CD4-positive, alpha-beta T cell (primary cell): ENCODE results near the gene MCRIP1. TPM values are rescaled to one million over a fixed set of nuclear protein-coding genes. Genes with fewer than 3 reads are reported as not detected.

Experiments used
- ATAC-seq: fragments of 200-7000 bp; cut with Tn5 transposase; one replicate; pipeline ENCODE4 v1.10.0; 2022; ENCODE audit warnings: mild to moderate bottlenecking; ENCODE audit not compliant: poor library complexity
- CTCF ChIA-PET: fragments of 350-600 bp; sonication (Branson Sonifier 250); formaldehyde crosslinking; loops from one replicate; lab custom pipeline; 2021; ENCODE audit warnings: antibody characterized with exemption, inconsistent platforms; lab: Charles Lee
- POLR2A ChIA-PET: fragments of 350-600 bp; sonication (Branson Sonifier 250); formaldehyde crosslinking; loops from one replicate; lab custom pipeline; 2021; ENCODE audit warnings: antibody characterized with exemption, inconsistent platforms; lab: Charles Lee
- DNase-seq, 14 experiments: peaks; one replicate each; pipeline ENCODE4 v3.0.0-alpha.2; 2013 to 2020; ENCODE audit warnings: mixed read lengths in 2 of 14
- H3K27ac ChIP-seq, 2 donors: one replicate each; pipeline versions ENCODE4 v1.5.1 to v1.7.0; 2013; ENCODE audit warnings: low read length in 2 of 2, low read depth in 1 of 2, mild to moderate bottlenecking in 1 of 2
- H3K27me3 ChIP-seq, 2 experiments: 1 replicate in 1 of 2; 2 replicates in 1 of 2; pipeline versions ENCODE4 v1.6.1 to v1.7.0; 2013; ENCODE audit warnings: low read length in 2 of 2, control low read depth in 1 of 2, mild to moderate bottlenecking in 1 of 2, moderate library complexity in 1 of 2; ENCODE audit not compliant: insufficient read depth in 2 of 2, control insufficient read depth in 1 of 2
- H3K36me3 ChIP-seq: one replicate; pipeline ENCODE4 v1.6.1; 2013; ENCODE audit warnings: low read length, control low read depth; ENCODE audit not compliant: insufficient read depth
- H3K4me1 ChIP-seq: one replicate; pipeline ENCODE4 v1.6.1; 2013; ENCODE audit warnings: low read length, control low read depth; ENCODE audit not compliant: insufficient read depth
- H3K4me3 ChIP-seq: one replicate; pipeline ENCODE4 v1.5.1; 2013; ENCODE audit warnings: mild to moderate bottlenecking, low read length, moderate library complexity
- H3K9me3 ChIP-seq, 2 experiments: 1 replicate in 1 of 2; 2 replicates in 1 of 2; pipeline versions ENCODE4 v1.6.1 to v1.7.0; 2013; ENCODE audit warnings: low read length in 2 of 2, mild to moderate bottlenecking in 2 of 2, control low read depth in 1 of 2, moderate library complexity in 1 of 2; ENCODE audit not compliant: control insufficient read depth in 1 of 2, insufficient read depth in 1 of 2
- H3K27ac Mint-ChIP-seq: one replicate; pipeline ENCODE4 v1.8.0; 2020; ENCODE audit warnings: mixed read lengths
- H3K27me3 Mint-ChIP-seq: one replicate; pipeline ENCODE4 v1.8.0; 2021; ENCODE audit warnings: mixed read lengths
- H3K36me3 Mint-ChIP-seq: one replicate; pipeline ENCODE4 v1.8.0; 2021; ENCODE audit warnings: low read depth, mixed read lengths
- H3K4me1 Mint-ChIP-seq: one replicate; pipeline ENCODE4 v1.8.0; 2021; ENCODE audit warnings: low read depth, mixed read lengths
- H3K4me3 Mint-ChIP-seq: one replicate; pipeline ENCODE4 v1.8.0; 2020; ENCODE audit warnings: mild to moderate bottlenecking, mixed read lengths
- H3K9me3 Mint-ChIP-seq: one replicate; pipeline ENCODE4 v1.8.0; 2020; ENCODE audit warnings: mixed read lengths
- CTCF ChIP-seq: fragments of 200-600 bp; IDR thresholded peaks from one replicate; pipeline ENCODE4 v1.8.0; 2022; ENCODE audit warnings: antibody characterized with exemption, mild to moderate bottlenecking
- intact Hi-C, 2 experiments: fragments of 100-400 bp; cut with DNase I in 1 of 2; cut with micrococcal nuclease in 1 of 2; formaldehyde crosslinking; loops; one replicate each; pipeline versions ENCODE4 v1.15.1 to v1.9.0; 2023 to 2025; cut with DNase I, micrococcal nuclease
- total RNA-seq, 174 experiments: library from RNA in 2 of 174; stranded (reverse) in 2 of 174; gene quantifications; one replicate each; pipeline ENCODE4 v1.2.3 and lab custom pipeline; 2021 to 2026

The MCRIP1 gene
- total RNA-seq, 2 experiments from 2014 or later, result 36.9 to 37.7 TPM

GRCh38 chr17:81813861-81814683, 19.0 kb downstream of the MCRIP1 start:
- Mint-ChIP-seq H3K9me3 (no peaks in the 10 kb centered on the region), H3K4me1 (no peaks in the 10 kb centered on the region), H3K27me3 (peaks cover 22% of the 10 kb centered on the region), H3K36me3 (no peaks in the 10 kb centered on the region), H3K27ac (no peak overlapping the region), H3K4me3 (no peak overlapping the region)
- no peaks in the 10 kb centered on the region for H3K4me1 ChIP-seq
- ChIA-PET POLR2A (no interaction called here), CTCF (no interaction called here)
- H3K27ac ChIP-seq, result no peak overlapping the region
- no peak overlapping the region for H3K4me3 ChIP-seq
- intact Hi-C loops, result no loop called here
- ATAC-seq (no peak), DNase-seq (no peak)
- TF ChIP-seq CTCF, result no peak
- no peaks in the 10 kb centered on the region for H3K36me3 ChIP-seq
- no peaks in the 10 kb centered on the region for H3K9me3 ChIP-seq
- peaks cover 2 to 18% of the 10 kb centered on the region in 2 experiments for H3K27me3 ChIP-seq

- CTCF ChIA-PET, result no interaction called here
- Mint-ChIP-seq H3K27ac (no peak overlapping the region), H3K36me3 (no peaks in the 10 kb centered on the region)
Observed at GRCh38 chr17:81813371-81813684, 19.8 kb downstream of the MCRIP1 start.

GRCh38 chr17:81812571-81813370, 20.3 kb downstream of the MCRIP1 start:
- no peak for ATAC-seq
- no peak for DNase-seq
- Mint-ChIP-seq H3K4me3 (no peak overlapping the region), H3K4me1 (no peaks in the 10 kb centered on the region), H3K36me3 (no peaks in the 10 kb centered on the region), H3K27me3 (peaks cover 27% of the 10 kb centered on the region), H3K27ac (no peak overlapping the region), H3K9me3 (no peaks in the 10 kb centered on the region)
- H3K27ac ChIP-seq, result no peak overlapping the region
- H3K27me3 ChIP-seq, result peaks cover 2 to 18% of the 10 kb centered on the region in 2 experiments
- intact Hi-C loops, result no loop called here
- no peak overlapping the region for H3K4me3 ChIP-seq
- no peaks in the 10 kb centered on the region for H3K36me3 ChIP-seq
- POLR2A ChIA-PET, result interaction anchor here (0.6 kb wide), 1 partner anchor 21 kb away, joined by 3 read pairs; no protein-coding TSS in a partner anchor
- CTCF ChIA-PET, result no interaction called here
- no peak for TF ChIP-seq CTCF
- H3K4me1 ChIP-seq, result no peaks in the 10 kb centered on the region
- H3K9me3 ChIP-seq, result no peaks in the 10 kb centered on the region

More at GRCh38 chr17:81813371-81813684, 19.8 kb downstream of the MCRIP1 start:
- H3K27ac ChIP-seq, result no peak overlapping the region
- peaks cover 2 to 18% of the 10 kb centered on the region in 2 experiments for H3K27me3 ChIP-seq
- H3K4me3 ChIP-seq, result no peak overlapping the region
- H3K36me3 ChIP-seq, result no peaks in the 10 kb centered on the region
- TF ChIP-seq CTCF, result no peak
- Mint-ChIP-seq H3K4me3 (no peak overlapping the region), H3K4me1 (no peaks in the 10 kb centered on the region), H3K27me3 (peaks cover 27% of the 10 kb centered on the region), H3K9me3 (no peaks in the 10 kb centered on the region)
- intact Hi-C loops, result no loop called here
- no peaks in the 10 kb centered on the region for H3K9me3 ChIP-seq
- no peak for ATAC-seq
- POLR2A ChIA-PET, result interaction anchor here (0.6 kb wide), 1 partner anchor 20 kb away, joined by 3 read pairs; no protein-coding TSS in a partner anchor
- no peaks in the 10 kb centered on the region for H3K4me1 ChIP-seq
- DNase-seq, result no peak
